HG03045 (cell line): ENCODE results near the gene PROSER3.

Experiments
- ATAC-seq: cut with Tn5 transposase; IDR thresholded peaks from one replicate; pipeline ENCODE4 v1.9.1; 2021; ENCODE audit warnings: mild to moderate bottlenecking, moderate library complexity; ENCODE audit not compliant: unreplicated experiment

PROSER3 gene

DNA sequence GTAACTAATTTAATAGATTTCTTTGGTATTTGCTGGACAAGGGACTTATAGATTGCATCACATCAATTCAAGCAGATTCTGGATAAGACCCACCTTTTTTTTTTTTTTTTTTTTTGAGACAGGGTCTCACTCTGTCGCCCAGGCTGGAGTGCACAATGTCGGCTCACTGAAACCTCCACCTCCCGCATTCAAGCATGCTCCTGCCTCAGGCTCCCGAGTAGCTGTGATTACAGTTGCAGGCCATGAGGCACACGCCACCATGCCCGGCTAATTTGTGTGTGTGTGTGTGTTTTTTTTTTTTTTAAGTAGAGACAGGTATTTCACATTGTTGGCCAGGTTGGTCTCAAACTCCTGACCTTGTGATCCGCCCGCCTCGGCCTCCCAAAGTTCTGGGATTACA, 58.9 kb downstream of the PROSER3 start:
- ATAC-seq: no peak

DNA sequence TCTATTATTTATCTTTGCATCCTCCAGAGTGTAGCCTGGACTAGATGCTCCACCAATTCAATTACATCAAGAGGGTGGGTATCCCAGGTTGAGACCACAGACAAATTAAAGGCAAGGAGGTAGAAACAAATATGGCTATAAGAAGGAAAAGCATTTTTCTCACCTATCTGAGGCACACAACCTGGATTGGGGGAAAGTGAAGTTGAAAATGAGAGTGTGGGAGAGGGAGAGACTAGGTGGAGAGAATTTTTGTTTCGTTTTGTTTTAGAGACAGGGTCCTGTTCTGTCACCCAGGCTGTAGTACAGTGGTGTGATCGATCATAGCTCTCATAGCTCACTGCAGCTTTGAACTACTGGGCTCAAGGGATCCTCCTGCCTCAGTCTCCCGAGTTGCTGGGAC, 60.5 kb downstream of the PROSER3 start:
- ATAC-seq: no peak
